Endothelial cell of umbilical vein (primary cell): ENCODE data around the gene CGB2.

Experiments used
- POLR2A ChIP-seq: IDR thresholded peaks from 2 replicates; pipeline ENCODE4 v1.6.1; 2012; ENCODE audit warnings: low read depth, mild to moderate bottlenecking, control low read depth, low read length
- TF ChIP-seq, protein P1 (sequence below), 2 donors: IDR thresholded peaks; 1 replicate in 1 of 2; 2 replicates in 1 of 2; pipeline ENCODE4 v1.5.1; 2011; ENCODE audit warnings: low read length in 2 of 2, mild to moderate bottlenecking in 2 of 2, moderate library complexity in 2 of 2, control low read depth in 1 of 2, inconsistent platforms in 1 of 2, low read depth in 1 of 2; ENCODE audit not compliant: insufficient read depth in 1 of 2; ENCODE audit errors: extremely low read depth in 1 of 2

DNA sequence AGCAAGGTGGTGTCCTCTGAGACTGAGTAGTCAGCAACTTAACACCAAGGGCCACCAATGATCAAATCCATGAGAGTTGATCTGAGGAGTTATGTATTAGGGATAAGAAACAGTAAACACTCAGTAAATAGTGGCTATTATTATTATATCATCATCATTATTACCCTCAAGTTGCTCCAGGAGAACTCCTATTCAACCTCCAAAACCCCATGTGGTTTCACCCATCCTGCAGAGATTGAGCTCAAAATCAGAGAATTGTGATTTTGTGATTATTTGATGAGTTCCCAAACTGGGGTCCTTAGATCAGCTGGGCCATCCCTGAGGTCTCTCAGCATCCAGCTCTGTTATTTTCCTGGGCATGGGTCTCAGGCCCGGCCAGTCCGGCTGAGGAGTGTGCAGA lies 29.3 kb downstream of the CGB2 start:
- TF ChIP-seq POLR2A: no peak
- TF ChIP-seq, protein P1, sequence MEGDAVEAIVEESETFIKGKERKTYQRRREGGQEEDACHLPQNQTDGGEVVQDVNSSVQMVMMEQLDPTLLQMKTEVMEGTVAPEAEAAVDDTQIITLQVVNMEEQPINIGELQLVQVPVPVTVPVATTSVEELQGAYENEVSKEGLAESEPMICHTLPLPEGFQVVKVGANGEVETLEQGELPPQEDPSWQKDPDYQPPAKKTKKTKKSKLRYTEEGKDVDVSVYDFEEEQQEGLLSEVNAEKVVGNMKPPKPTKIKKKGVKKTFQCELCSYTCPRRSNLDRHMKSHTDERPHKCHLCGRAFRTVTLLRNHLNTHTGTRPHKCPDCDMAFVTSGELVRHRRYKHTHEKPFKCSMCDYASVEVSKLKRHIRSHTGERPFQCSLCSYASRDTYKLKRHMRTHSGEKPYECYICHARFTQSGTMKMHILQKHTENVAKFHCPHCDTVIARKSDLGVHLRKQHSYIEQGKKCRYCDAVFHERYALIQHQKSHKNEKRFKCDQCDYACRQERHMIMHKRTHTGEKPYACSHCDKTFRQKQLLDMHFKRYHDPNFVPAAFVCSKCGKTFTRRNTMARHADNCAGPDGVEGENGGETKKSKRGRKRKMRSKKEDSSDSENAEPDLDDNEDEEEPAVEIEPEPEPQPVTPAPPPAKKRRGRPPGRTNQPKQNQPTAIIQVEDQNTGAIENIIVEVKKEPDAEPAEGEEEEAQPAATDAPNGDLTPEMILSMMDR (IDR thresholded peaks at IDR 0.05; ENCODE audit: extremely low read depth in 1 of 2, insufficient read depth in 1 of 2, low read depth in 1 of 2, low read length in 2 of 2): no peak
